Left ventricle myocardium inferior (tissue), 1 donor: ENCODE results near the gene CUBN. TPM values are rescaled to one million over a fixed set of nuclear protein-coding genes. Genes with fewer than 3 reads are reported as not detected.

ENCODE experiments used
- DNase-seq: peaks from one replicate; pipeline ENCODE4 v3.0.0-alpha.2; 2020
- H3K27ac ChIP-seq: fragments of 200-600 bp; replicated peaks from 2 replicates; pipeline ENCODE4 v1.8.0; 2021
- H3K27me3 ChIP-seq: fragments of 200-600 bp; 2 replicates; pipeline ENCODE4 v1.8.0; 2021; ENCODE audit warnings: low read depth
- H3K36me3 ChIP-seq: fragments of 200-600 bp; 2 replicates; pipeline ENCODE4 v1.8.0; 2021
- H3K4me1 ChIP-seq: fragments of 200-600 bp; 2 replicates; pipeline ENCODE4 v1.8.0; 2021
- H3K4me3 ChIP-seq: fragments of 200-600 bp; 2 replicates; pipeline ENCODE4 v1.8.0; 2021; ENCODE audit warnings: mild to moderate bottlenecking, moderate library complexity
- H3K9me3 ChIP-seq: fragments of 200-600 bp; replicated peaks from 2 replicates; pipeline ENCODE4 v1.8.0; 2021
- CTCF ChIP-seq: fragments of 200-600 bp; IDR thresholded peaks from 2 replicates; pipeline ENCODE4 v1.8.0; 2021; ENCODE audit warnings: antibody characterized with exemption, mild to moderate bottlenecking, borderline replicate concordance
- intact Hi-C: fragments of 100-400 bp; cut with micrococcal nuclease; formaldehyde crosslinking; loops from one replicate; pipeline ENCODE4 v1.11.0; 2022
- total RNA-seq: library from RNA; stranded (reverse); fragmentation: NEBNext Ultra II Directional; extraction: Animal tissue kit (Norgen Biotek cat#: 25700); gene quantifications from one replicate; pipeline ENCODE4 v1.2.1, GENCODE V29; 2021
- donor health status: DM: no; HTN: yes; CAD: no; lungs with severe emphysema.

Gene CUBN
- total RNA-seq, 1 donor from 2014 or later = 0.44 TPM

- H3K4me1 ChIP-seq = no peaks in the 10 kb centered on the region
- no peak for DNase-seq
- TF ChIP-seq CTCF = no peak
- no peaks in the 10 kb centered on the region for H3K36me3 ChIP-seq
- no peak overlapping the region for H3K27ac ChIP-seq
- H3K9me3 ChIP-seq = peaks cover 12% of the 10 kb centered on the region
- intact Hi-C loops = no loop called here
- H3K27me3 ChIP-seq = no peaks in the 10 kb centered on the region
- H3K4me3 ChIP-seq = no peak overlapping the region
Measured at GRCh38 chr10:16976803-16977202, 152.8 kb downstream of the CUBN start.

DNA sequence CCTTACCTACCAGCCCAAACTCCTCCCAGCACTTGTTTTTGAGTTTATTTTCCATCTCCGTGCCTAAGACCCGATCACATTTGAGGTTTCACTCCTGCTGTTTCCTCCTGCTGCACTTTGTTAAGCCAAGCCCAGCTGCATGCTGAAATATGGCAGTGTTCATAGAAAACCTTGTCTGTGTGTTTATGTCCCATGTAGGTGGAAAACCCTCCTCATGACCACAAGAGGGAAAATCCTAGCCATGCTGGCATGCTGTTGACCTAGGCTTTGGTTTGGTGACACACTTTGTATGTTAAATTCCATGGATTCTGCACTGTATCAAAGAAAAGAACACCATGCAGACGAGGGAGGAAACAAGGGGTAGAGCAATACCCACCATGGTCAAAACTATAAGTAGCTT lies 154.4 kb downstream of the CUBN start:
- H3K27ac ChIP-seq = no peak overlapping the region
- TF ChIP-seq CTCF = no peak
- no peaks in the 10 kb centered on the region for H3K4me1 ChIP-seq
- H3K27me3 ChIP-seq = no peaks in the 10 kb centered on the region
- intact Hi-C loops = no loop called here
- H3K9me3 ChIP-seq = peaks cover 12% of the 10 kb centered on the region
- DNase-seq = no peak
- no peaks in the 10 kb centered on the region for H3K36me3 ChIP-seq
- no peak overlapping the region for H3K4me3 ChIP-seq

DNA sequence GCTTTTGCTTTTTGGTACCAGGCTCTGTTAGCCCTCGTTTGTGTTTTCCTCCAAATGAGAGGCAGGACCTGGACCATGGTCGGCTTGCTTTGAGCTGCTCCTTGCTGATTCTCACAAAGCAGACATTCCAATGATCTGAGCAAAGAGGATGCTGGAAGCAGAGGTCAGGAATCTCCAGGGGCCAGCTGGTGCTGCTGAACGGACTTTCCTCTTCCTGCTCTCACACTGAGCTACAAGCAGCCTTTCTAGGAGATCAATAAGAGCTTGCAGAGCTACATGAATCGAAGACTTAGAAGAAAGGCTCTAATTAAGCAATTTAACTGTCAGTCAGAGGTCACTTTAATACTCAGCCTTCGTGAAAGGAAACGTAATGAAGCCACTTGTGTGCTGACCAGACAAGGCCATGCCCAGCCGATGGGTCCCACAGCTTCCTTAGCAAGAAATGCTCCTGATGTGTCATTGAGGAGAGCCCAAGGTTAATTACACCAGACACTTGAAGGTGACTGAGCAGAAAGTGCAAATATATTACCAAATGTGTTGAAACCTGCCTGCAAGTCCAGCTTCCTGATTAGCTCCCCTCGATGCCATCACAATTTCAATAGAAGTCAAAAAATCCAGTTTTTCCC lies 161.1 kb downstream of the CUBN start:
- H3K27ac ChIP-seq = peak overlapping the region; percentile 68
- DNase-seq = no peak
- H3K36me3 ChIP-seq = no peaks in the 10 kb centered on the region
- peaks cover 36% of the 10 kb centered on the region for H3K4me1 ChIP-seq
- no peak for TF ChIP-seq CTCF
- peak overlapping the region; percentile 29 for H3K4me3 ChIP-seq
- peaks cover 8% of the 10 kb centered on the region for H3K27me3 ChIP-seq
- H3K9me3 ChIP-seq = no peaks in the 10 kb centered on the region
- intact Hi-C loops = no loop called here

DNA sequence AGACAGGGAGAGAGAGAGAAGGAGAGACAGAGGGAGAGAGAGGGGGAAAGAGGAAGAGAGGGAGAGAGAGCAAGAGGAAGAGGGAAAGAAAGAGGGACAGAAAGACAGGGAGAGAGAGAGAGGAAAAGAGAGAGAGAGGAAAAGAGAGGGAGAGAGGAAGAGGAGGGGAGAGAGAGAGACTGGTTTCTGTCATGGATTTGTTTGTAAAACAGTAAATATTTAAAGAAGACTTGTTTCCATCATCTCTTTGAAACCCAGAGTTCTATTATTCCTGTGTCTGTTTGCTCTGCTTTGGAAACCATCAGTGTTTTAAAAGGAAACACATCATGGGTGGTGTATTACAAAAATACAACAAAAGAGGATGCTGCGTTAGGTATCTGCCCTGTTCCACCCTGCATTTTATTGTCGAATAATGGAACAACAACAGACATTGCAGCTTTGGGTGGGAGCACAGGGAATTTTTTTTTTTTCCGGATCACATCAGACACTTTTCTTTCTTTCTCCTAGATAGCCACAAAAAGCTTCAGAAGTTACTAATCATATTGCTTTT lies 161.7 kb downstream of the CUBN start:
- Histone ChIP-seq H3K9me3 (no peaks in the 10 kb centered on the region), H3K27me3 (peaks cover 8% of the 10 kb centered on the region), H3K4me1 (peaks cover 36% of the 10 kb centered on the region), H3K27ac (peak overlapping the region; percentile 68), H3K36me3 (no peaks in the 10 kb centered on the region), H3K4me3 (peak overlapping the region; percentile 29)
- TF ChIP-seq CTCF = no peak
- DNase-seq = no peak
- intact Hi-C loops = no loop called here

GRCh38 chr10:16966991-16967865 lies 162.4 kb downstream of the CUBN start:
- Histone ChIP-seq H3K4me3 (peak overlapping the region; percentile 29), H3K36me3 (no peaks in the 10 kb centered on the region), H3K9me3 (no peaks in the 10 kb centered on the region), H3K4me1 (peaks cover 36% of the 10 kb centered on the region), H3K27me3 (peaks cover 8% of the 10 kb centered on the region), H3K27ac (peak overlapping the region; percentile 68)
- intact Hi-C loops = no loop called here
- TF ChIP-seq CTCF = no peak
- DNase-seq = no peak
